NOMO-1 treated with DMSO at 0.1 percent for 48 hours (cell line): ENCODE measurements around the gene UBL5.

Experiments
- DNase-seq: peaks from one replicate; lab custom pipeline; 2025; ENCODE audit not compliant: unreplicated experiment; lab: John Stamatoyannopoulos, UW

Gene UBL5

DNA sequence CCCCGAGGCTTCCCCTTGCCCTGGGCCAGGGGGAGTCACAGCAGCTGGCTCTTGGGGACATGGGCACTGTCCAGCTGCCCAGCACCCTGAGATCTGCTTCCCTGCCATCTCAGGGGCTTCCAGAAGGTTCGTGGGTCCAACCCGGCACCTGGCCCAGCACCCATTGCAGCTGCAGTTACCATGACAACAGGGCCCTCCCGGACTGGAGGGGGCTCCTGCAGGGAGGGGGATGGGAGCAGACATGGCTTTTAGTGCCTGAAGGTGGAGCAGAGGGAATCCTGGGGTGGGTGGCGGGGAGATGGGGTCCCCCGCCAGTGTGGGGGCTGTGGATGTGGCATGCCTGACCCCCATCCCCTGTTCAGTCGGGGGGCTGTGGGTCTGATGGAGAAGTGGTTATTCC lies 22.1 kb downstream of the UBL5 start:
- DNase-seq: no peak

GRCh38 chr19:9850235-9850959 lies 22.7 kb downstream of the UBL5 start:
- DNase-seq: no peak

DNA sequence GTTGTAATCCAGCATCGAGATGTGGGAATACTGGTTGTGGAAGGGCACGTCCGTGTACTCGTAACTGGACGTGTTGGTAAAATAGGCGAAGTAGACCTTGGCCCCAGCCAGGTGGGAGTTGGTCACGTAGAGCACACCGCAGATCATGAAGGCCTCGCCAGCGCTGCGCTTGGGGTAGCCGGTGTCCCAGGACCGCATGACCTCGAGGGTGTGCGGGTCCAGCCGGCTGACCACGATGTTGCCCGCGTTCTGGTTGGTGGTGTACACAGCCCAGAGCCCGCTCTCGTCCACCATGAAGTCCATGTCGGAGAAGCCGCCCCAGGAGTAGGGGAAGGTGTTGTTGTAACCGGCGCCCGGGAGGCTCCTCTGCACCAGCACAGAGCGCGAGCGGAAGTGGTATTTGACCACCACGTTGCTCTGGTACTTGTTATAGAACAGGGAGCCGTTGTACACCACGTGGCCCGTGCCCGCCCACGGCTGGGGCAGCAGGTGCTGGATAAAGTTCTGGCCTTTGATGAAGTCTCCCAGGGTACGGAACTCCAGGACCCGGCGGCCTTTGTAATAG lies 26.6 kb downstream of the UBL5 start:
- no peak for DNase-seq

GRCh38 chr19:9856609-9857008 lies 28.9 kb downstream of the UBL5 start:
- DNase-seq: no peak

GRCh38 chr19:9857076-9857721 lies 29.5 kb downstream of the UBL5 start:
- no peak for DNase-seq

DNA sequence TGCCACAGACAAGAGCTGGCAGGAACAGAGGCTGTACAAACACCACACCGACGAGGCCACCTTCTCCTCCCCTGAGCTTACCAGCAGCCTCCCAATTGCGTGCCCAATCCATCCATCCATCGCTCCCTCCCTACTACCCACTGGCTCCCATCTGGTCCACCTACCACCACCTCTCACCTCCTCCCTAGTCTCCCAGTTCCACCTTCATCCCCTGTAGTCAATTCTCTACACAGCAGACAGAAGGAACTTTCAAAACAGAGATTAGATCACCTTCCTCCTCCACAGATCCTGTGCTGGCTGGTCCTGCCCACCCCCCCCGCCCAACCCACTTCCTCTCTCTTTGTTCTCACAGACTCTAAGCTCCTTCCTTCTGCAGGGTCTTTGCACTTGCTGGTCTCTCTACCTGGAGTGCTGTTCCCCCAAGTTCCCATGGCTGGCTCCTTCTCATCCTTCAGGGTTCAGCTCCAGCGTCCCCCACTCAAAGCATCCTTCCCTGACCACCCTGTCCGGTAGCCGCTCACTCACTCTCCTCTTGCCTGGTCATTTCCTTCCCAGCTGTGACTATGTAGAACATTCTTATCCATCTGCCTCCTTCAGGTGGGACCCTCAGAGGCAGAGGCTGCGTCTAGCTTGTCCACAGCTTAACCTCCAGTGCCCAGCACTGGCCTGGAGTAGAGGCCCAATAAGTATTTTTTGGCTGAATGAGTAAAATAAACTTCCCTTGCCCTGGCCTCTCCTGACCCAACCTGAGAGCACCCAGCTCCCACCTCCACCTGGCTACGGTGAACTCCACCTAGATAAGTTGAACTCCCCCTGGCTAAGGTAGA lies 30.4 kb downstream of the UBL5 start:
- no peak for DNase-seq

GRCh38 chr19:9858766-9859165 lies 31.0 kb downstream of the UBL5 start:
- DNase-seq: no peak

DNA sequence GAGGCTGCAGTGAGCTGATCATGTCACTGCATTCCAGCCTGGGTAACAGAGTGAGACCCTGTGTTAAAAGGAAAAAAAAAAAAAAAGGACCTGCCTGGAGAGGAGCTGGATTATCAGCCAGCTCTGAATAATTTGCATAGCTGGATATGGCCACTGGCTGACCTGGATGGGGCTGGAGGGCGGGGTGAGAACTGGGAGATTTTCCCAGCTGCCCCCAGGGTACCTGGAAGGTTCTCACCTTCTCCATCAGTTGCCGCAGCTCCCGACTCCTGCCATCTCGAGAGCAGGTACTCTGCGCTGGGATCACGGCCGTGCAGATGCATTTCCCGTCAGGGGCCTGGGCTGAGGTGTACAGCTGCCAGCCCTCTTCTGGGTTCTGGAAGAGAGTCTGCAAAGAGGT lies 32.7 kb downstream of the UBL5 start:
- no peak for DNase-seq

DNA sequence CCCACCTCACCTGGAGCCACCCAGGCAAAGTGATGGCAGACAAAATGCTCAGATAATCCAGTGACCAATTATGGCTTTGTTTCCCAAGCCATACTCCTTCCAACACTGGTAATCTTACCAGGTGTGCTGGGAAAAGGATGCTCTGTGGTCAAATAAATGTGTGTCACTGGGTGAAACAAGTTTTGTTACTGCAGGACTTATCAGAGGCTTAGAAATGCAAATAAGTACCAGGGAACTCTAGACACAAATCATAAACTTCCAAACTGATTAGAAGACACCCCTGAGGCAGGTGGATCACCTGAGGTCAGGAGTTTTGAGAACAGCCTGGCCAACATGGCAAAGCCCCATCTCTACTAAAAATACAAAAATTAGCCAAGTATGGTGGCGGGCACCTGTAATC lies 33.8 kb downstream of the UBL5 start:
- DNase-seq: no peak

GRCh38 chr19:9862938-9863337 lies 35.2 kb downstream of the UBL5 start:
- DNase-seq: no peak

DNA sequence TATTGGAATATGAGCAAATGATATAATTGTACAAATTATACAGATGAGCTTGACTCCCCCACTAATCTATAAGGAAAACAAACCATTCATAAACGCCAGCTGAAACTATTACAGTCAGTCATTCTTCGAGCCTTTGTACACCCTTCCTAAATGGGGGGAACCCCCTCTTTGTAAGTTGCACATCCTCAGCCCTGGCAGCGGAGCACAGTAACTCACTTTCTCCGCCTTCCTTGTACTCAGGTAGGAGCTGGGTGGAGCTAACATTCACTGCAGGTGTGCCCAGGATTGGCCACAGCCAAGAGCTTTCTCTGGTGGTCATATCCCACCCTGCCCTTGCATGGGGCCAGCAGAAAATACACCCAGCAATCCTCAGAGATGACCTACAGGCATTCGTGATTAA lies 36.0 kb downstream of the UBL5 start:
- DNase-seq: no peak

- DNase-seq: no peak
Measured at GRCh38 chr19:9865732-9866501, 38.2 kb downstream of the UBL5 start.

- no peak for DNase-seq
Measured at GRCh38 chr19:9868983-9869617, 41.4 kb downstream of the UBL5 start.

- DNase-seq: no peak
Measured at GRCh38 chr19:9871626-9872338, 44.1 kb downstream of the UBL5 start.

GRCh38 chr19:9872618-9873242 lies 45.0 kb downstream of the UBL5 start:
- DNase-seq: no peak

DNA sequence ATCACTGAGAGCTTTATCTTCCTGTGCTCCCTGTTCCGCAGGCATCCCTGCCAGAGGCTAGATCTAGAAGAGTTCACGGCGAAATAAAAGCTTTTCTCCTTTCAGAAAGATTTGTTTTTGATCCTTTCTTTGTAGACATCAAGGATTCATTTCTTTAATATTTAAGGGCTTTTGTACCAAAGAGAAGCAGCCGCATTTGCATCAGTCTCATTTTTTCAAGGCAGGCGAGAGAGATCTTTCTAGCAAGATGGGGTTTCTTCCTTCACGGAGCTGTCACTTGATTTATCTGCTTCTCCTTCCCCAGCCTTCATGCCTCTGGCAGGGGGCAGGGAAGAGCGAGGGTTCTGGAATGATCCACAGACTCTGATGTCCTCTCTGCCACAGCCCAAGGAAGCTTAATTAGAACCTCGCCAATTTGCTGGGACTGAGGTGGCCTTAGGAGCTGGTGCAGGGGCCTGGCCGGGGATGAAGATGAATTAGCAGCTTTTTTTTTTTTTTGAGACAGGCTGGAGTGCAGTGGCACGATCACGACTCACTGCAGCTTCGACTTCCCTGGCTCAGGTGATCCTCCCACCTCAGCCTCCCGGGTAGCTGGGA lies 47.4 kb downstream of the UBL5 start:
- DNase-seq: no peak

DNA sequence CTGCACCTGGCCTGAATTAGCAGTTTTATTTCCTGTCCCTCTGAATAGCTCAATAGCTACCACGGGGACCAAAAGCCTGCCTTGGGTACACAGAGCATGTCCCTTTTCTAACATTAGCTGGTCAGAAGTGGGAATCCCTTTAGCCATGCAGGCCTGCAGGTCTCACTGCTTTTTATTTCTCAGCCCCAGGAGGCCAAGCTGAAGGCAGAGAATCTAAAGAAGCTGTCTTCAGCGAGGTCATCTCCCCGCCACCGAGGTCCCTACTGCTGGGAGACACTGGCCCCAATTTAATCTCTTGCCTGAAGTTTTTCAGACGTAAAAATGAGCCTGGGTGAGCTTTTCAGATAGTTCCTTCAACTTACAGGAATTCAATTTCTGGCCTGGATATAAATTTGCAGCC lies 48.1 kb downstream of the UBL5 start:
- DNase-seq: no peak

GRCh38 chr19:9877780-9878510 lies 50.2 kb downstream of the UBL5 start:
- no peak for DNase-seq
